T-cell (primary cell): Measurements from ENCODE around the gene CAB39. TPM values are rescaled to one million over a fixed set of nuclear protein-coding genes. Genes with fewer than 3 reads are reported as not detected.

Experiments
- ATAC-seq, 4 experiments: fragments of 200-7000 bp in 3 of 4; fragments of 150-1000 bp in 1 of 4; cut with Tn5 transposase; replicated peaks in 1 of 4; 1 replicate in 3 of 4; 2 replicates in 1 of 4; pipeline ENCODE4 v1.10.0; 2021; ENCODE audit warnings: moderate library complexity in 3 of 4, mild to moderate bottlenecking in 2 of 4, moderate number of reproducible peaks in 1 of 4
- CTCF ChIA-PET, 2 donors: fragments of 300-600 bp; sonication (Branson Sonifier 250); formaldehyde crosslinking; loops; one replicate each; lab custom pipeline; 2022; ENCODE audit warnings: antibody characterized with exemption in 2 of 2; lab: Charles Lee
- POLR2A ChIA-PET, 2 donors: fragments of 300-600 bp; sonication (Branson Sonifier 250); formaldehyde crosslinking; loops; one replicate each; lab custom pipeline; 2022; ENCODE audit warnings: antibody characterized with exemption in 2 of 2; lab: Charles Lee
- DNase-seq, 35 experiments: peaks; one replicate each; pipeline versions ENCODE4 v3.0.0 to v3.0.0-alpha.2; 2013 to 2023
- H3K27ac ChIP-seq: one replicate; pipeline ENCODE4 v1.5.1; 2013; ENCODE audit warnings: low read length
- H3K27me3 ChIP-seq, 2 experiments: replicated peaks in 1 of 2; 1 replicate in 1 of 2; 2 replicates in 1 of 2; pipeline versions ENCODE4 v1.6.1 to v1.7.0; 2013; ENCODE audit warnings: low read length in 1 of 2, mixed read lengths in 1 of 2; ENCODE audit not compliant: control insufficient read depth in 2 of 2, insufficient read depth in 2 of 2; ENCODE audit errors: extremely low read depth in 1 of 2
- H3K36me3 ChIP-seq, 2 donors: 1 replicate in 1 of 2; 2 replicates in 1 of 2; pipeline versions ENCODE4 v1.6.1 to v1.7.0; 2013; ENCODE audit warnings: low read length in 1 of 2; ENCODE audit not compliant: control insufficient read depth in 2 of 2, insufficient read depth in 1 of 2; ENCODE audit errors: extremely low read depth in 1 of 2
- H3K4me1 ChIP-seq, 2 experiments: 1 replicate in 1 of 2; 2 replicates in 1 of 2; pipeline versions ENCODE4 v1.6.1 to v1.7.0; 2013; ENCODE audit warnings: low read length in 2 of 2, mixed read lengths in 1 of 2; ENCODE audit not compliant: insufficient read depth in 2 of 2, control insufficient read depth in 1 of 2; ENCODE audit errors: extremely low read depth in 1 of 2
- H3K4me3 ChIP-seq, 2 donors: 1 replicate in 1 of 2; 2 replicates in 1 of 2; pipeline versions ENCODE4 v1.5.1 to v1.7.0; 2013; ENCODE audit warnings: mild to moderate bottlenecking in 2 of 2, low read length in 1 of 2, moderate library complexity in 1 of 2; ENCODE audit not compliant: control insufficient read depth in 1 of 2; ENCODE audit errors: extremely low read depth in 1 of 2
- H3K9me3 ChIP-seq: 2 replicates; pipeline ENCODE4 v1.7.0; 2013
- H3K27ac Mint-ChIP-seq, 2 donors: one replicate each; pipeline ENCODE4 v1.8.0; 2020 to 2021; ENCODE audit warnings: mild to moderate bottlenecking in 2 of 2, mixed read lengths in 2 of 2
- H3K27me3 Mint-ChIP-seq, 2 donors: one replicate each; pipeline ENCODE4 v1.8.0; 2021 to 2022; ENCODE audit warnings: mixed read lengths in 2 of 2
- H3K36me3 Mint-ChIP-seq: one replicate; pipeline ENCODE4 v1.8.0; 2021; ENCODE audit warnings: mixed read lengths
- H3K4me1 Mint-ChIP-seq, 3 donors: one replicate each; pipeline ENCODE4 v1.8.0; 2020 to 2022; ENCODE audit warnings: mixed read lengths in 3 of 3, mild to moderate bottlenecking in 1 of 3
- H3K4me3 Mint-ChIP-seq, 3 donors: one replicate each; pipeline ENCODE4 v1.8.0; 2020 to 2022; ENCODE audit warnings: mild to moderate bottlenecking in 3 of 3, mixed read lengths in 3 of 3, moderate library complexity in 3 of 3
- H3K9me3 Mint-ChIP-seq, 3 donors: one replicate each; pipeline ENCODE4 v1.8.0; 2020 to 2022; ENCODE audit warnings: mixed read lengths in 3 of 3
- WGBS: methylation state at CpG from one replicate; pipeline ENCODE4 v1.1.5; 2013; ENCODE audit warnings: missing lambda C conversion rate; ENCODE audit not compliant: insufficient coverage; 5-methylcytosine and 5-hydroxymethylcytosine counted together
- total RNA-seq, 35 experiments: library from RNA in 6 of 35; stranded (reverse) in 6 of 35; fragments of 120-200 nt in 1 of 35; gene quantifications; one replicate each; pipeline versions ENCODE4 v1.2.1 to v1.2.4 and lab custom pipeline; 2013 to 2026

The CAB39 gene
- total RNA-seq, 5 donors from 2014 or later (not counting 1 experiment from before 2014, with no cell fraction given), result 91.7 to 102 (median 96.7) TPM

DNA sequence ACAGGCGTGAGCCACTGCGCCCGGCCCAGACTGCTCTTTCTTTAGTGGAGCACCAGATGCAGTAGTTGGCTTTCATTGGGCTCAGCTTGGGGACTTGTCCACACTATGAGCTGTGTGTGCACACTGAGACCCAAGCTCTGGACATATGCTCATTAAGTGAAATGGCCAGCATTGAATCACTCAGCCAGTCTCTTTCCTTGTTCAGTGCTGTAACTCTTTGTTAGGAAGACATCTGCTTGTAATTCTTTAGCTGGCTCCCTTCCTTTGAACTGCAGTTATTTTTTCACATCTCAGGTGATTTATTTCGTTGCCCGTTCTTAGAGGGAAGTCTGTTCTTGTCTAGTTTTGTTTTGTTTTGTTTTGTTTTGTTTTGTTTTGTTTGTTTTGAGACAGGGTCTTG, 70.5 kb downstream of the CAB39 start:
- Mint-ChIP-seq H3K27me3 (no peaks in the 10 kb centered on the region), H3K9me3 (peaks cover 3 to 9% (median 7%) of the 10 kb centered on the region in 3 donors), H3K4me1 (peaks cover 66 to 79% (median 76%) of the 10 kb centered on the region in 3 donors), H3K36me3 (peaks cover 52% of the 10 kb centered on the region), H3K4me3 (no peak overlapping the region), H3K27ac (peak overlapping the region in 1 of 2 donors; percentile 28)
- peaks cover 15 to 42% of the 10 kb centered on the region in 2 experiments for H3K4me1 ChIP-seq
- H3K27ac ChIP-seq, result no peak overlapping the region
- DNase-seq (no peak), ATAC-seq (no peak)
- H3K4me3 ChIP-seq, result no peak overlapping the region
- H3K36me3 ChIP-seq, result peaks cover 3 to 6% of the 10 kb centered on the region in 2 donors
- ChIA-PET CTCF (interaction anchor here in 1 of 2 donors (0.7 kb wide), 1 partner anchor 12 kb away, joined by 4 read pairs; no protein-coding TSS in a partner anchor), POLR2A (no interaction called here)
- WGBS, result 94% methylated on average over 4 of the region's 5 CpGs
- H3K9me3 ChIP-seq, result no peaks in the 10 kb centered on the region
- no peaks in the 10 kb centered on the region for H3K27me3 ChIP-seq

DNA sequence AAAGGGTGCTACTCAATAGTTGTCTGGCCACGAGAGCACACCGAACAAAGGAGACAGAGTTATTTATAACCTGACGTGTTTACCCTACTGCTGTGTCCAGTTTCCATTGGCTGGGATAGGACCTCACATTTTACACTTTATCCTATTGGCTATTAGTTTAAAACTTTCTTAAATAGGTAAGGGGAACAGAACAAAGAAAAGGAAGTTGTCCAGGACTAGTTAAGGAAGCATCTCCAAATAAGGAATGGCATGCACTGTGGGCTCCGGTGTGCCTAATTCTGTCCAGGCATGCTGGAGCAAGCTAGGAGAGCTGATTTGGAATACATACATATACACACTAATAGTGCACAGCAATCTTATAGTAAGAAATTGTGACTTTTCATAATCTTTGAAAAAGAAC, 72.2 kb downstream of the CAB39 start:
- Mint-ChIP-seq H3K9me3 (peaks cover 7 to 21% (median 9%) of the 10 kb centered on the region in 3 donors), H3K36me3 (peaks cover 58% of the 10 kb centered on the region), H3K27ac (peak overlapping the region; percentile 56 to 82), H3K27me3 (no peaks in the 10 kb centered on the region), H3K4me1 (peaks cover 62 to 73% (median 66%) of the 10 kb centered on the region in 3 donors), H3K4me3 (no peak overlapping the region)
- peaks cover 2 to 29% of the 10 kb centered on the region in 2 experiments for H3K4me1 ChIP-seq
- POLR2A ChIA-PET, result no interaction called here
- CTCF ChIA-PET, result interaction anchor here in 1 of 2 donors (1.1 kb wide), 1 partner anchor 12 kb away, joined by 4 read pairs; no protein-coding TSS in a partner anchor
- WGBS, result 94% methylated on average over 2 of the region's 4 CpGs
- no peak overlapping the region for H3K27ac ChIP-seq
- DNase-seq, result no peak
- H3K27me3 ChIP-seq, result no peaks in the 10 kb centered on the region
- H3K4me3 ChIP-seq, result no peak overlapping the region
- peaks cover 3 to 13% of the 10 kb centered on the region in 2 donors for H3K36me3 ChIP-seq
- no peak for ATAC-seq
- no peaks in the 10 kb centered on the region for H3K9me3 ChIP-seq

DNA sequence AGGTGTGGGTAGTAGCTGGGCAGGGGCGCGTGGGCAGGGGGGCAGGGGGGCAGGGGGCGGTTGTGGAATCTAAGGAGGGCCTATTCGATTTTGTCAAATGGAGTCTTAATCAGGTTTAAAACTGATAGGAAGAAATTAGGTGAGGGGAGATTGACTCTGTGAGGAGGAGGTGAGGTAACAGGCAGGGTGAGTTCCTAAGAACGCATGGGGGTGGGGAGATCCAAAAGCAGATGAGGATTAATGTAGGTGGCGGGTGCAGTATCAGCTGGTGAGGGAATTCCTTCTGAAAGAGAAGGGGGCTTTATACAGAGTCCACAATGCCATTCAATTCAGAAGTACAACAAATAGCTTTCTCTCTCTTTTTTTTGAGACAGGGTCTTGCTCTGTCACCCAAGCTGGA, 72.7 kb downstream of the CAB39 start:
- peak overlapping the region in 1 of 2 donors; percentile 56 for H3K27ac Mint-ChIP-seq
- 88% methylated on average over 2 of the region's 6 CpGs for WGBS
- CTCF ChIA-PET, result interaction anchor here (0.7 to 1.1 kb wide), 3 partner anchors 11 to 316 kb away, joined by 3 to 6 read pairs (median 4); no protein-coding TSS in a partner anchor
- H3K27me3 ChIP-seq, result no peaks in the 10 kb centered on the region
- no peak overlapping the region for H3K27ac ChIP-seq
- H3K4me1 ChIP-seq, result peaks cover 2 to 29% of the 10 kb centered on the region in 2 experiments
- peaks cover 3 to 18% of the 10 kb centered on the region in 2 donors for H3K36me3 ChIP-seq
- no peaks in the 10 kb centered on the region for H3K27me3 Mint-ChIP-seq
- H3K9me3 Mint-ChIP-seq, result peaks cover 7 to 21% (median 9%) of the 10 kb centered on the region in 3 donors
- peaks cover 63 to 71% (median 63%) of the 10 kb centered on the region in 3 donors for H3K4me1 Mint-ChIP-seq
- no peaks in the 10 kb centered on the region for H3K9me3 ChIP-seq
- no peak overlapping the region for H3K4me3 ChIP-seq
- POLR2A ChIA-PET, result no interaction called here
- H3K36me3 Mint-ChIP-seq, result peaks cover 62% of the 10 kb centered on the region
- DNase-seq (no peak), ATAC-seq (no peak)
- H3K4me3 Mint-ChIP-seq, result no peak overlapping the region

DNA sequence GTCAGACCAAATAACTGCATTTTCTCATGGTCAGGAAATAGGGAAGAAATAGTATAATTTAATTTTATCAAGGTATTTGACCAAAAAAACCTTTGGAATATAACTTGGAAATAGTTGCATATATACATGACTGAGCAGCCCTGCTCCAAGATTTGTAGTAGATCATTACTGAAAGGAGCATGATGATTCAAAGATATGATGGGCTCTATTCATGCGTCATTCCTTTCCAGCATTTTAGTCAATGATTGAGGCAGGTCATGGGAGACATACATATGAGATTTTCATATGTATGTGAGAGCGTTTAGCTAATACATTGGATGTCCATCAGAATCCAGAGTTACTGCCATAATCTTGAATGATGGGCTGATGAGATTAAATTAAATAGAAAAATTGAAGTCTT, 74.5 kb downstream of the CAB39 start:
- CTCF ChIA-PET, result no interaction called here
- Mint-ChIP-seq H3K36me3 (peaks cover 70% of the 10 kb centered on the region), H3K4me3 (no peak overlapping the region), H3K9me3 (peaks cover 7 to 21% (median 9%) of the 10 kb centered on the region in 3 donors), H3K4me1 (peaks cover 58 to 68% (median 63%) of the 10 kb centered on the region in 3 donors), H3K27me3 (no peaks in the 10 kb centered on the region), H3K27ac (peak overlapping the region; percentile 12 to 72)
- ATAC-seq (no peak), DNase-seq (no peak)
- Histone ChIP-seq H3K27me3 (no peaks in the 10 kb centered on the region), H3K36me3 (peaks cover 3 to 34% of the 10 kb centered on the region in 2 donors), H3K4me1 (peaks cover 2 to 12% of the 10 kb centered on the region in 2 experiments), H3K27ac (no peak overlapping the region), H3K9me3 (no peaks in the 10 kb centered on the region), H3K4me3 (no peak overlapping the region)
- POLR2A ChIA-PET, result interaction anchor here in 1 of 2 donors (0.5 kb wide), 1 partner anchor 965 kb away, joined by 3 read pairs; no protein-coding TSS in a partner anchor
- WGBS, result 100% methylated on average over 2 of the region's 2 CpGs

DNA sequence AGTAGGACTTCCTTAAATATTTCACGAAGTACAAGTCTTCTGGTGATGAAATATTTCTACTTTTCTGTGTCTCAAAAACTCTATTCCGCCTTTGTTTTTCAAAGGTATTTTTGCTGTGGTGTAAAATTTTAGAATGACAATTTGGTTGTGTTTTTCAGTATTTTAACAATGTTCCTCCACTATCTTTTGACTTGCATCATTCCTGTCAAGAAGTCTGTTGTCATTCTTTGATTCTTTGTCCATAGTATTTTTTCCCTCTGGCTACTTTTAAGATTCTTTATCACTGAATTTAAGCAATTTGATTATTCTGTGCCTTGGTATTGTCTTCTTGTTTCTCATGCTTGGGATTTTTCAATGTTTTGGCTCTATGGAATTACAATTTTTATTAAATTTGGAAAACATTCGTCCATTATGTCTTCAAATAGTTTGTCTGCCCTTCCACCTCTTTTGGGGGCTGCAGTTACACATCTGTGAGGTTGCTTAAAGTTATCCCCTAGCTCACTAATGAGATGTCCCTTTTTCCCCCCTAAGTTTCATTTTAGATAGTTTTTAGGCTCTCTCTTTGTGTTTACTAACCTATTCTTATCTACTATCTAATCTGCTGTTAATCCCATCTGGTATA, 76.0 kb downstream of the CAB39 start:
- Mint-ChIP-seq H3K9me3 (peaks cover 7 to 21% (median 9%) of the 10 kb centered on the region in 3 donors), H3K4me1 (peaks cover 62 to 75% (median 72%) of the 10 kb centered on the region in 3 donors), H3K27me3 (no peaks in the 10 kb centered on the region), H3K4me3 (no peak overlapping the region), H3K36me3 (peaks cover 80% of the 10 kb centered on the region), H3K27ac (peak overlapping the region; percentile 66 to 69)
- ChIA-PET POLR2A (interaction anchor here (0.5 to 1.3 kb wide), 2 partner anchors 18 to 30 kb away, joined by 3 to 4 read pairs; no protein-coding TSS in a partner anchor), CTCF (interaction anchor here in 1 of 2 donors (0.6 to 1.8 kb wide), 2 partner anchors 10 to 228 kb away, joined by 5 to 7 read pairs; no protein-coding TSS in a partner anchor)
- no peak for DNase-seq
- Histone ChIP-seq H3K36me3 (peaks cover 3 to 43% of the 10 kb centered on the region in 2 donors), H3K9me3 (no peaks in the 10 kb centered on the region), H3K4me1 (peaks cover 2 to 7% of the 10 kb centered on the region in 2 experiments), H3K27me3 (no peaks in the 10 kb centered on the region), H3K4me3 (no peak overlapping the region), H3K27ac (no peak overlapping the region)
- whole genome bisulfite sequencing, result no CpG with 5 or more reads among the region's 3 CpGs
- ATAC-seq, result no peak

DNA sequence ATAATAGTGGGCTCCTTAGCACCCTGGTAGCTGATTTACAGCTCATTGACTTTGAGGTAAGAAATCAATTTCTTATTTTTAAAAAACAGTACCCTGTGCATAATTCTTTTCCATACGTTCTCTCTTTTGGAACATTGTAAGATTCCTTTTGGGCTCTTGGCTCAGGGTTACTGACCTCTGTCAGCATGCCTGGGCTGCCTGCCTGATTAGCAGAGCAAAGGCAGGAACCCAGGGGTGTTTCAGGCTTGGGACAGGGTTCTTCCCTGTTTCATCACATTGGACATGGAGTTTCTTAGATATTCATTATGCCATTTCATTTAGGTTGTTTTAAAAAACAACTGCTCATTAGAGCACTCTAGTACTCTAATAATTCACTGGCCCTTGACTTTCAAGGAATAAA, 78.3 kb downstream of the CAB39 start:
- H3K27ac Mint-ChIP-seq, result peak overlapping the region; percentile 66 to 77
- Histone ChIP-seq H3K27me3 (no peaks in the 10 kb centered on the region), H3K27ac (no peak overlapping the region), H3K9me3 (no peaks in the 10 kb centered on the region), H3K4me1 (peaks cover 0 to 18% of the 10 kb centered on the region in 2 experiments), H3K36me3 (peaks cover 3 to 37% of the 10 kb centered on the region in 2 donors), H3K4me3 (no peak overlapping the region)
- H3K27me3 Mint-ChIP-seq, result no peaks in the 10 kb centered on the region
- no peak for ATAC-seq
- POLR2A ChIA-PET, result interaction anchor here in 1 of 2 donors (1.0 kb wide), 1 partner anchor 201 kb away, joined by 3 read pairs; no protein-coding TSS in a partner anchor
- H3K9me3 Mint-ChIP-seq, result peaks cover 7 to 21% (median 9%) of the 10 kb centered on the region in 3 donors
- peaks cover 65 to 73% (median 65%) of the 10 kb centered on the region in 3 donors for H3K4me1 Mint-ChIP-seq
- no peak for DNase-seq
- WGBS, result 100% methylated on average over 1 of the region's 1 CpG
- CTCF ChIA-PET, result interaction anchor here (0.5 to 1.4 kb wide), 3 partner anchors 77 to 181 kb away, joined by 3 to 4 read pairs (median 3); no protein-coding TSS in a partner anchor
- H3K36me3 Mint-ChIP-seq, result peaks cover 68% of the 10 kb centered on the region
- H3K4me3 Mint-ChIP-seq, result no peak overlapping the region
